ENCODE results near the gene PIRT.

- TF ChIP-seq CTCF (IDR thresholded peaks at IDR 0.05; ENCODE audit: insufficient read depth, low read depth, low read length) (peak; percentile 45), EZH2 (IDR thresholded peaks at IDR 0.05; ENCODE audit: insufficient read depth, low read length) (no peak)
Measured at GRCh38 chr17:10875984-10876555, 38.2 kb upstream of the PIRT start.
